ENCODE measurements around the gene CCNB3. TPM values are rescaled to one million over a fixed set of nuclear protein-coding genes. Genes with fewer than 3 reads are reported as not detected.

Gene CCNB3

DNA sequence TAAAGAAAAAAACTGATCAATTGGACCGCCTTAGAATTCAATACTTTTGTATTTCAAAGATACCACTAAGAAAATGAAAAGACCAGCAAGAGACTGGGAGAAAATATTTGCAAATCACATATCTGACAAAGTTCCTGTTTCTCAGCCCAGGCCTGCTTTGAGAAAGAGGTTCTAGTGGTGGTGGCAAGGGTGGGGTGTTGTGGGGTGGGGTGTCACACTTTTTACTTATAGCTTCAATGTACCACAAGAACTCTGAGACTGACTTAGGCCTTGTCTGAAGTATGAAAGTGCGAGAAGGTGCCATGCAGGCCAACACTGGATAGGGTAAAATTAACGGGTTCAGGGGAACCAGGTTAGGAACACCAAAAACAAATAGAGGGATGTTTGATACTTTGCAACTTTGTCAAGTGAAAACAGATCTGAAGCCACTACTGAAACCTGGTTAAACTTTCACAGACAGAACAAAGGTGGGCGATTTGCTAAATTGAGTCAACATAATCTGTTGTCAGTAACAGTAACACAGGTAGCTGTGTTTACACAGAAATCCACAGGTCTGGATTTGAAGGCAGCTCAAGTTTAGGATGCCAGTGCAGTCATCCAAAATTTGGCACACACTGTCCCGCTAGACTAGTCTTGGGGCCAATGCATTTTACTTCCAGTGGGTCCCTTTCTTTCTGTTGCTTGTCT, 177.3 kb downstream of the CCNB3 start:
- H3K9ac ChIP-seq (ENCODE audit: low read length): no peak overlapping the region

DNA sequence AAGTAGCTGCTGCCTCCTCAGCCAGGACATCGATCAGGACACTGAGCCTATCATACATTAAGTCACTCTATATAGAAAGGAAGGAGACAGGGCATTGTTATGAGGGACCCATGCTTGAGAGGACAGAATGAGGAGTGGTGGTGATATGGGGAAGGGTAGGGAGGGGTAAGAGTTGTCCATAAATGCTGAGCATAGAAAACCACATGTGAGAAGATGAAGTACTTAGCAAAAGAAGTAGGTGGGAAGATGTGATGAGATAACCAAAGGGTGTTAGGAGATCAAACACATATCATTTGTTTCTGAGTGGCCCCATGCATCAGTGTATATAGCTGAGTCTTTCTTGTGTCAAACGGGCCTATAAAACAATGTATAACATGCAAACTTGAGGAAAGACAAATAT, 182.0 kb downstream of the CCNB3 start:
- DNase-seq: no peak

More for the DNA sequence above, 177.3 kb downstream of the CCNB3 start:
- Histone ChIP-seq H3K4me3 (ENCODE audit: low read length) (no peak overlapping the region), H3K4me2 (ENCODE audit: low read length) (no peak overlapping the region), H3K4me1 (ENCODE audit: control insufficient read depth, low read depth, low read length) (no peaks in the 10 kb centered on the region), H2BK5ac (ENCODE audit: low read length) (no peak overlapping the region), H3K4ac (ENCODE audit: low read depth, low read length) (no peak overlapping the region), H3K27me3 (ENCODE audit: insufficient read depth, low read length, poor library complexity) (no peaks in the 10 kb centered on the region), H3K27ac (ENCODE audit: low read depth, low read length) (no peak overlapping the region), H3K18ac (ENCODE audit: low read length) (no peak overlapping the region), H2BK15ac (replicated peaks; ENCODE audit: low read depth) (no peak overlapping the region), H4K5ac (ENCODE audit: low read length) (no peak overlapping the region), H3K23ac (ENCODE audit: low read length) (no peak overlapping the region), H4K8ac (ENCODE audit: low read depth, low read length) (no peak overlapping the region), H2AK5ac (ENCODE audit: low read length) (no peak overlapping the region), H2BK120ac (ENCODE audit: low read depth, low read length) (no peak overlapping the region), H3K36me3 (ENCODE audit: control insufficient read depth, insufficient read depth, low read length) (no peaks in the 10 kb centered on the region), H3K79me2 (ENCODE audit: control insufficient read depth, insufficient read depth, low read length) (no peaks in the 10 kb centered on the region), H3K56ac (ENCODE audit: low read length) (no peak overlapping the region), H3K79me1 (ENCODE audit: low read length) (no peaks in the 10 kb centered on the region)
- no CpG with 5 or more reads among the region's 5 CpGs for WGBS (ENCODE audit: extremely low coverage, insufficient coverage, low lambda C conversion rate)
- no peak for DNase-seq

DNA sequence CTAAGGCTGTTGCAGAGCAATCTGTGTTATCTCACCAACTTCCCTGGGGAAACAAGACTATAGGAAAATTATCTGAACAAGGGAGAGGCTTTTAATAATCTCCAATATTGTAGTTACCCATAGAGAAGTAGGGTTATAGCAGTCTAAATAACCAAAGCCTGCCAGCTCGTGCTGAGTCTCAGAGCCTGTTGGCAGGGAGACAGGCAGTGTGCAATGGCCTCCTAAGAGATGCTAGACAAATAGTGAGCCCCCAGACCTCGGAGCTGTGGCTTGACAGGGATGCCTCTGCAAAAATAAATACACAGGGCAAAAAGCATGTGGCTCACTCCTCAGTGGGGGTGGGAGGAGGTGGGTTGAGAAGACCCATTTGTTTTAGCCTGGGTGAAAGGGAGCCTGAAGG, 189.3 kb downstream of the CCNB3 start:
- Histone ChIP-seq H3K36me3 (ENCODE audit: control insufficient read depth, insufficient read depth, low read length) (no peaks in the 10 kb centered on the region), H3K9ac (ENCODE audit: low read length) (no peak overlapping the region), H3K4ac (ENCODE audit: low read depth, low read length) (no peak overlapping the region), H2BK5ac (ENCODE audit: low read length) (no peak overlapping the region), H3K79me1 (ENCODE audit: low read length) (no peaks in the 10 kb centered on the region), H4K5ac (ENCODE audit: low read length) (no peak overlapping the region), H3K27ac (ENCODE audit: low read depth, low read length) (no peak overlapping the region), H3K4me3 (ENCODE audit: low read length) (no peak overlapping the region), H2BK120ac (ENCODE audit: low read depth, low read length) (no peak overlapping the region), H3K18ac (ENCODE audit: low read length) (no peak overlapping the region), H2BK15ac (replicated peaks; ENCODE audit: low read depth) (no peak overlapping the region), H3K4me1 (ENCODE audit: control insufficient read depth, low read depth, low read length) (no peaks in the 10 kb centered on the region), H2AK5ac (ENCODE audit: low read length) (no peak overlapping the region), H3K56ac (ENCODE audit: low read length) (no peak overlapping the region), H3K27me3 (ENCODE audit: insufficient read depth, low read length, poor library complexity) (no peaks in the 10 kb centered on the region), H3K4me2 (ENCODE audit: low read length) (no peak overlapping the region), H3K23ac (ENCODE audit: low read length) (no peak overlapping the region), H4K8ac (ENCODE audit: low read depth, low read length) (no peak overlapping the region), H3K79me2 (ENCODE audit: control insufficient read depth, insufficient read depth, low read length) (no peaks in the 10 kb centered on the region)
- no CpG with 5 or more reads among the region's 2 CpGs for WGBS (ENCODE audit: extremely low coverage, insufficient coverage, low lambda C conversion rate)
- no peak for DNase-seq

More for the DNA sequence above, 182.0 kb downstream of the CCNB3 start:
- no peak overlapping the region for H4K5ac ChIP-seq (ENCODE audit: low read length)
- no peak overlapping the region for H3K4ac ChIP-seq (ENCODE audit: low read depth, low read length)
- no peak overlapping the region for H2BK120ac ChIP-seq (ENCODE audit: low read depth, low read length)
- no peak overlapping the region for H2BK15ac ChIP-seq (replicated peaks; ENCODE audit: low read depth)
- no peaks in the 10 kb centered on the region for H3K79me2 ChIP-seq (ENCODE audit: control insufficient read depth, insufficient read depth, low read length)
- H3K4me2 ChIP-seq (ENCODE audit: low read length): no peak overlapping the region
- H3K79me1 ChIP-seq (ENCODE audit: low read length): no peaks in the 10 kb centered on the region
- no peak overlapping the region for H2AK5ac ChIP-seq (ENCODE audit: low read length)
- H3K23ac ChIP-seq (ENCODE audit: low read length): no peak overlapping the region
- no peak overlapping the region for H3K18ac ChIP-seq (ENCODE audit: low read length)
- no peak overlapping the region for H3K9ac ChIP-seq (ENCODE audit: low read length)
- H3K27me3 ChIP-seq (ENCODE audit: insufficient read depth, low read length, poor library complexity): no peaks in the 10 kb centered on the region
- H2BK5ac ChIP-seq (ENCODE audit: low read length): no peak overlapping the region
- WGBS (ENCODE audit: extremely low coverage, insufficient coverage, low lambda C conversion rate): no CpG with 5 or more reads among the region's 2 CpGs
- H3K56ac ChIP-seq (ENCODE audit: low read length): no peak overlapping the region
- H3K4me3 ChIP-seq (ENCODE audit: low read length): no peak overlapping the region
- no peak overlapping the region for H3K27ac ChIP-seq (ENCODE audit: low read depth, low read length)
- H4K8ac ChIP-seq (ENCODE audit: low read depth, low read length): no peak overlapping the region
- no peaks in the 10 kb centered on the region for H3K4me1 ChIP-seq (ENCODE audit: control insufficient read depth, low read depth, low read length)
- no peaks in the 10 kb centered on the region for H3K36me3 ChIP-seq (ENCODE audit: control insufficient read depth, insufficient read depth, low read length)

Small RNAs within 50 kb of the gene (small RNA-seq; reads per million reads assigned to genes)
- gene PYY3 (ENCODE audit: insufficient read depth) (not detected), gene RF00019 (ENCODE audit: insufficient read depth) (not detected)
